Measurements from ENCODE around the gene TMPRSS12. TPM values are rescaled to one million over a fixed set of nuclear protein-coding genes. Genes with fewer than 3 reads are reported as not detected.
A peak's percentile ranks its signal among the peaks of the same experiment; 100 is the strongest.

Gene TMPRSS12, protein sequence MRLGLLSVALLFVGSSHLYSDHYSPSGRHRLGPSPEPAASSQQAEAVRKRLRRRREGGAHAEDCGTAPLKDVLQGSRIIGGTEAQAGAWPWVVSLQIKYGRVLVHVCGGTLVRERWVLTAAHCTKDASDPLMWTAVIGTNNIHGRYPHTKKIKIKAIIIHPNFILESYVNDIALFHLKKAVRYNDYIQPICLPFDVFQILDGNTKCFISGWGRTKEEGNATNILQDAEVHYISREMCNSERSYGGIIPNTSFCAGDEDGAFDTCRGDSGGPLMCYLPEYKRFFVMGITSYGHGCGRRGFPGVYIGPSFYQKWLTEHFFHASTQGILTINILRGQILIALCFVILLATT
- total RNA-seq (2011; cell fraction: chromatin; rRNA removed; ENCODE audit: low replicate concordance): not detected in 2 replicates
- not detected in 2 replicates for total RNA-seq (2011; cell fraction: nucleolus; rRNA removed)
- not detected in 2 replicates for total RNA-seq (2011; cell fraction: nucleoplasm; rRNA removed)
- total RNA-seq (2014; rRNA removed) (not detected in 2 replicates), total RNA-seq (2014; rRNA removed; fragmentation: Illumina TruSeq; extraction: Trizol) (not detected in 2 replicates), total RNA-seq (2015; rRNA removed; fragmentation: Illumina TruSeq; extraction: Trizol) (not detected in 2 replicates), total RNA-seq (2021) (not detected in 2 replicates), polyA plus RNA-seq (2011; rRNA removed) (not detected in 2 replicates), polyA plus RNA-seq (2014; fragmentation: Illumina TruSeq; extraction: Trizol) (not detected in 2 replicates), polyA plus RNA-seq (2014; fragmentation: Nextera tagmentation; extraction: Ambion mirVana) (under 1 TPM in 1 of 2 experiments, not detected in 1; 0.04 TPM), polyA plus RNA-seq (2014; rRNA removed) (not detected in 2 replicates), polyA minus RNA-seq (2011; rRNA and poly(A)+ RNA removed) (not detected in 2 replicates), Bru-seq, nascent RNA (percentile 9 among the genes with signal in this experiment), BruChase-seq, experiment 1, labeled RNA remaining after a 2-hour chase (percentile 16 among the genes with signal in this experiment), BruChase-seq, experiment 2, labeled RNA remaining after a 6-hour chase (percentile 19 among the genes with signal in this experiment)
- not detected in 2 replicates for polyA plus RNA-seq (2011; cell fraction: cytosol; rRNA removed)
- not detected in 2 replicates for polyA plus RNA-seq (2011; cell fraction: nucleus; rRNA removed)
- polyA plus RNA-seq (2012): not detected in 2 replicates
- not detected in 2 replicates for polyA minus RNA-seq (2011; cell fraction: cytosol; rRNA and poly(A)+ RNA removed)
- polyA minus RNA-seq (2011; cell fraction: nucleus; rRNA and poly(A)+ RNA removed): not detected in 2 replicates
- long read RNA-seq, experiment 1: 0 reads
- long read RNA-seq, experiment 2: 0 reads
- long read RNA-seq, experiment 3: 0 reads

DNA sequence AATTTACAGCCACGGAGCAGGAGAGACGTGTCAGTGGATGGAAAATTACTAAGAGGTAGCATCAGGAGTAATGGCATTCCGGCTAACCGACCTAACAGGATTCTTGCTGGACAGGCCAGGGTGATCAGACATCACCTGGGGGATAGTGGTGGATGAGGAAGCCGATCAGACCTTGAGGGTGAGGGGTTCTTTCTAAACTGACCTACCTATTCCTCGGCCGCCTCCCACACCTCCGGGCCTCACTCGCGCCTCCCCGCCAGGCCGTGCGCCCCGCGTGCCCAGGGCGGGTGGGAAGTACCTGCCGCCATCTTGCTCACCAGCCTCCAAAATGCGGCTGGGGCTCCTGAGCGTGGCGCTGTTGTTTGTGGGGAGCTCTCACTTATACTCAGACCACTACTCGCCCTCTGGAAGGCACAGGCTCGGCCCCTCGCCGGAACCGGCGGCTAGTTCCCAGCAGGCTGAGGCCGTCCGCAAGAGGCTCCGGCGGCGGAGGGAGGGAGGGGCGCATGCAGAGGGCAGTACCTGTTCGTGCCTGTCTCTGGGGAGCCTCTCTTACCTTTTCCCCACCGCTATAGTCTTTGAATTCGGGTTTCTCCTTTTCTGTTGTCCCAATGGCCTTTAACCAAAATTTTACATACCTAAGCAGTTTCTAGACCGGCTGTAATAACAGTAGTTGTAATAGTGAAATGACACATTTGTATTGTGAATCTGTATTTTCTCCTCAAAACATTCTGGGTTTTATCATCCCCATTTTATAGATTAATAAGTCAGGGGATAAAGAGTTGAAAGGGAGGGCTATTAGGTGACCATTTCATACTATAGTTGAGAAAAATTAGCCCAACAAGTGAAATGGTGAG lies at the start of gene TMPRSS12:
Gene TMPRSS12 (plus strand): TSS at position 290 of the 857 bp plus-strand sequence. CDS start 39 bp downstream, at position 329.
- Histone ChIP-seq H3K27ac (ENCODE audit: extremely low read depth, low read depth, low read length) (no peak within 1 kb of the TSS), H3K9ac (ENCODE audit: insufficient read depth in 1 of 2, low read depth in 2 of 2, low read length in 2 of 2) (no peak within 1 kb of the TSS), H3K36me3 (ENCODE audit: control insufficient read depth, insufficient read depth, low read length) (no peaks in the 10 kb centered on the region), H3K4me1 (replicated peaks in 1 of 2; ENCODE audit: control insufficient read depth in 2 of 2, insufficient read depth in 2 of 2, low read length in 2 of 2) (peaks cover 5 to 8% of the 10 kb centered on the region in 2 experiments; a peak in 3 of 5 replicates), H3K4me2 (ENCODE audit: insufficient read depth, low read length) (no peak within 1 kb of the TSS), H3K79me2 (ENCODE audit: control insufficient read depth, insufficient read depth, low read length) (no peaks in the 10 kb centered on the region), H3K9me3 (replicated peaks; ENCODE audit: control insufficient read depth, insufficient read depth, low read depth, low read length) (peaks cover 5% of the 10 kb centered on the region), H3K4me3 (no peak within 1 kb of the TSS), H4K20me1 (replicated peaks; ENCODE audit: control insufficient read depth, insufficient read depth, low read length) (no peaks in the 10 kb centered on the region), H3K27me3 (ENCODE audit: control insufficient read depth in 2 of 2, insufficient read depth in 2 of 2, low read length in 2 of 2) (no peaks in the 10 kb centered on the region), H3K9me1 (ENCODE audit: control insufficient read depth, insufficient read depth, low read length) (no peaks in the 10 kb centered on the region), H2AFZ (ENCODE audit: low read depth, low read length) (peak within 1 kb of the TSS; percentile 30)
- TF ChIP-seq ZNF316 (IDR thresholded peaks at IDR 0.05) (peak; percentile 36; the same call in 1 of the 2 replicates), MAFF (IDR thresholded peaks at IDR 0.05; ENCODE audit: low read length) (0 out of 2 replicates have a peak, but pooled peaks have one; percentile 1), SETDB1 (IDR thresholded peaks at IDR 0.05; ENCODE audit: low read length) (no peak), MAFK (IDR thresholded peaks at IDR 0.05; ENCODE audit: low read length) (peak; percentile 21; the same call in 1 of the 2 replicates)
- FAIRE-seq: no peak
- DNase-seq (ENCODE audit: extremely low read depth in 1 of 4, low spot score in 3 of 4): no peak
- POLR2A ChIA-PET: no interaction called here
- intact Hi-C loops (cut with micrococcal nuclease) (no loop called here), in situ Hi-C loops (cut with MboI) (no loop called here)
- BruUV-seq (replicated peaks): no TSS peak
- no peak for ATAC-seq
- CTCF ChIA-PET (ENCODE audit: low intra/inter-chr PET ratio): no interaction called here
- 61% methylated on average over 19 of the region's 36 CpGs for WGBS (ENCODE audit: insufficient coverage, low coverage, missing lambda C conversion rate)
